NCI-H1930 (cell line): ENCODE data around the gene MTA3.
"Not testable (repeated sequence)": the region's sequence is repeated elsewhere in the genome, so short reads cannot be mapped to it uniquely, and the experiment has no call there.

ENCODE experiments used
- DNase-seq, 2 experiments: peaks; one replicate each; lab custom pipeline; 2025; lab: John Stamatoyannopoulos, UW

MTA3 gene

DNA sequence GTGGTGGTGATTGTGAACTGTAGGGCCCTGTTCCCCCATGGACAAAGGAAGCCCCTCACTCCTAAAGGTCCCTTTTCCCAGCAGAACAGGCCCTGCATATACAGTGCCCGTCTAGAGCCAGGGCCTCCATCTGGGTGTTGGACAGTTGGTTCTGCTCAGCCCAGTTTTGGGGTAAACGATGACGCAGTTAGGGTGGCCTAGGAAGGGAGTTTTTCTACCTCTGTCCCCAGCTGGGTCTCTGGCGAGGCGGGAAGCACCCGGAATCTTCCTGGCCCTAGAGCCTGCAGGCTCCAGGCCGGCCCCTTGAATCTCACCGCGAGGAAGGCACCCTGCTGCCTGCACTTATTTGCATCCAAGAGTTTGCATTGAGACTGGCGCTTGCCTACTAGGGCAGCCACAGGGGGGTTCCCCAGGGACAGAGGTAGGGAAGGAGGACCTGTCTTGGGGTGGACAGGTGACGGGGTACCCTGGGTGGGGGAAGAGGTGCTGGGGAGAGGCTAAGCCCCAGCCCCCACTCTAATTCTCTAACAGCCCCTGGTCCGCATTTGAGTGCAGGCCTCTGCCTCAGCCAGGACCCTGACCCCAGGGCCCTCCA lies 529 bp upstream of the MTA3 start:
- peak in 1 of 2 experiments; percentile 23 for DNase-seq

DNA sequence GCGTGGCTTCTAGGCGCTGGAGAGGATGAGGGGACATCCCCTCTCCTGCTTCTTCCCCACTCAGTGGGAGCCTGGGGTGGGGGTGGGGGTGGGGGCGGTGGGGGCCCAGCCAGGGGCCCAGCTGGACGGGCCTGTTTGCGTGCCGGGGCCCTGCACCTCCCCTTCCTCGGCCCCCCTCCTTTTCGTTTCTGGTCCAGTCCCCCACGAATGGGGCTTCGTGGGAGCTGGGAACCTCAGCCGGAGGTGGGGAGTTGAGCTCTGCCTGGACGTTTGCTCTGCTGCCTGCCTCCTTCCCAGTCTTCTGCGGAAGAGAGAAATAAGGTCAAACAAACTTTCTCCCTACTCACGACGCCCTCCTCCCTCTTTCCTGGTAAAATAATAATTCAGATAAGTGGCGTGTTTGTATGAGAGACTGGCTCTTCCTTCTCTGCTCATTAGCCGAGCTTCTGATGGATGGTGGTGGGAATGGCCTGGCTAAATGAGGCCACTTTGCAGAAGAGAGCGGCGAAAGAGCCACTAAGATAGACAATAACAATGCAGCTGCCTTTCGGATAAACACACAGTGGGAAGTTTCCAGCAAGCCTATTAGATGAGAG lies 782 bp downstream of the MTA3 start:
- no peak for DNase-seq

DNA sequence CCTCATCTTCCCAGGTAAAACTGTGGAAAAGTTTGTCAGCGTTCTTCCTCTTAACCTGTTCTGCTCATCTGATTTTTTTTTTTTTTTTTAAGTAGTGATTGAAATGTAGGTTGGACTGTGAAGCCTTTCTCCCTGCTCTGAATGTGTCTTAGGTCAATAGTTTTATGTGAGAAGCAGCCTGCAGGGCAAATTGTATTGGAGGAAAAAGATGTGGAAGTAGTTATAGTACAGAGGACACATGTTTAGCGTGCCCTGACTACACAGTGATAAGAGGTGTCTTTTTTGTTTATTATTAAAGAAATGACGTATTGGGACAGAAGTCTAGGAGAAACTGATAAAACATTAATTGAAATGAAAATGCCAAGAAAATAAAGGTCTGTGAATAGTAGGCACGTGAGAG lies 1.5 kb downstream of the MTA3 start:
- no peak for DNase-seq

GRCh38 chr2:42572297-42573081 lies 4.1 kb downstream of the MTA3 start:
- DNase-seq = no peak

DNA sequence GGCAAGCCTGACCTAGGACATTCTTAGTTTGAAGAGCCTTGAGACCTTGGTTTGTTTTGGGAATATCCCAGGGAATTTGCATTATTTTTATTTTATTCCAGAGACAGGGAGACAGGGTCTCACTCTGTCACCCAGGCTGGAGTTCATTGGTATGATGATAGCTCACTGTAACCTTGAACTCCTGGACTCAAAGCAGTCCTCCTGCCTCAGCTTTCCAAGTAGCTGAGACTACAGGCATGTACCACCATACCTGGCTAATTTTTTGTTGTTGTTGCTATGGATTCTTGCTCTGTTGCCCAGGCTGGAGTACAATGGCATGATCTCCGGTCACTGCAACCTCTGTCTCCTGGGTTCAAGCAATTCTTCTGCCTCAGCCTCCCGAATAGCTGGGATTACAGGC lies 4.8 kb downstream of the MTA3 start:
- DNase-seq = no peak

DNA sequence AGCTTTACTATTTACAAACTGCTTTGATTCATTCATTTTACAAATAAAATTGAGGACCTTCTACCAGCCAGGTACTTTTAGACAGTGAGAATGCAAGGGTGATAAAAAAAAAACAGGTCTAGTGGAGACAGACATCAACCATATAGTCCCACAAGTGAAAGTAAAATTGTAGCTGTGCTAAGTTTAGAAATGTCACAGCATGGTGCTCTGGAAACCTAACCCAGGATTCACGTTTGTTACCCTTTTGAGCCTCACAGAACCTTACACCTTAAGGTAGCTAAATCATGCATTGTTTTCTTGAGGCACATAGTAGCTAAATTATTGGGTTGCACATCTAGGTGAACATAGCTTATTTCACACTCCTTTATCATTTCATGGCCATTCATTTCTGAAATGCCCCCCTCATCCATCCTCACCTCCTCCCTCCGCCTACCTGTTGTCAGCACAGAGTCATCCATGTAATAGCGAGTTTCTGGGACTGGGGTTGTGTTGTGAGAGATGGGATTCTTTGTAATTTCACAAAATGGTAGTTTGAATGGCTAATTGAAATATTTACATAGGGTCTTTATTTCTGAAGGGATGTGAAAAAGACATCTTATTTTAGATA lies 7.1 kb downstream of the MTA3 start:
- DNase-seq = no peak

DNA sequence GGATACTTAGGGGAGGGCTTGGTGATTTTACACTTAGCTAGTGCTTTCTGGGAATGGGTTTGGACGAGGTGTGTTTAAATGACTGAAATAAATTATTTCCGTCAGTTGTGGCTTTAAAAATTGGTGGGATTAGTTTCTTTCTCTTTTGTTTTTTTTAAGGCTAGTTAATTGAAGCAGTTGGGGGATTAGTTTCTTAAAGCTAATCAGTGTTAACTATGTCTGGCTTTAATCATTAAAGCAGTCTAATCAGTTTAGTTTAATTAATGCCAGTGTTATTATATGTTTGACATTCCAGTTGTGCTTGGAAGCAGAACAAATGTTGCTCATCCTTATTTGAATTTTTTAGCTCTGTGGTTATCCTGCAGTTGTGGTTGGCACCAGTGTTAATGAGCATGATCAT lies 10.2 kb downstream of the MTA3 start:
- no peak for DNase-seq

- DNase-seq = no peak
Measured at GRCh38 chr2:42581257-42581656, 12.8 kb downstream of the MTA3 start.

DNA sequence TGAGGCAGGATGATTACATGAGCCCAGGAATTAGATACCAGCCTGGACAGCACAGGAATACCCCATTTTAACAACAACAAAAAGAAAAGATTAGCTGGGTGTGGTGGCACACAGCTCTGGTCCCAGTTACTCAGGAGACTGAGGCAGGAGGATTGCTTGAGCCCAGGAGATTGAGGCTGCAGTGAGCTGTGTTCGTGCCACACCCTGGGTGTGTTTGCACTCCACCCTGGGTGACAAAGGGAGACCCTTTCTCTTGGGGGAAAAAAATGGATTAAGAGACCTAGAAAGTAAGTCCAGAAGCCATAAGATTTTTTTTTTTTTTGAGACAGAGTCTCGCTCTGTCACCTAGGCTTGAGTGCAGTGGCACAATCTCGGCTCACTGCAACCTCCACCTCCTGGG lies 16.2 kb downstream of the MTA3 start:
- DNase-seq = not testable (repeated sequence)

DNA sequence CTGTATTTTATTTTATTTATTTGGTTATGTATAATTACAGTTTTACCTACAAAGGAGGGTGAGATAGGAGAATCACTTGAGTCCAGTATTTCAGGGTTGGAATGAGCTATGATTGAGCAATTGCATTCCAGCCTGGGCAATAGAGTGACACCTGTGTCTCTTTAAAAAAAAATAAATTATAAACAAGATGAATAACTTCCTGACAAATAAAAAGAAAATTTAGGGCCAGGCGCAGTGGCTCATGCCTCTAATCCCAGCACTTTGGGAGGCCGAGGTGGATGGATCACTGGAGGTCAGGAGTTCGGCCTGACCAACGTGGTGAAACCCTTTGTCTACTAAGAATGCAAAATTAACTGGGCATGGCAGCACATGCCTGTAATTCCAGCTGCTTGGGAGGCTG lies 17.3 kb downstream of the MTA3 start:
- DNase-seq = no peak

DNA sequence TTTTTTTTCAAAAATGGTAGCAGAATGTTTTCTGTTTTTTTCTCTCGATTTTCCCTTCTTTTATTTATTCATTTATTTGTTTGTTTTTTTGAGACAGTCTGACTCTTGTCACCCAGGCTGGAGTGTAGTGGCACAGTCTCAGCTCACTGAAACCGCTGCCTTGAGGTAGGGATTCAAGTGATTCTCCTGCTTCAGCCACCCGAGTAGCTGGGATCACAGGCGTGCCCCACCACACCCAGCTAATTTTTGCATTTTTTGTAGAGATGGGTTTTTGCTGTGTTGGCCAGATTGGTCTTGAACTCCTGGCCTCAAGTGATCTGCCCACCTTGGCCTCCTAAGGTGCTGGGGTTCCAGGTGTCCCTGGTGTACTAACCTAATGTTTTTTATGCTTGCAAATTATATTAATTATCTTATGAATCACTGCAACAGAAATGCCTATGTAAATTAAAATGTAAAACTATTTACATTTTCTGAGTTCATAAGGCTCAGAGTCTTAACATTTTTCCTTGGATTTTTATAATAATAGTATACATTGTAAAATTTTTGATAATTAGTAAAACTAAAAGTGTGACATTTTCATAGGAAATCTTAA lies 19.2 kb downstream of the MTA3 start:
- no peak for DNase-seq

GRCh38 chr2:42588121-42588520 lies 19.7 kb downstream of the MTA3 start:
- DNase-seq = no peak

DNA sequence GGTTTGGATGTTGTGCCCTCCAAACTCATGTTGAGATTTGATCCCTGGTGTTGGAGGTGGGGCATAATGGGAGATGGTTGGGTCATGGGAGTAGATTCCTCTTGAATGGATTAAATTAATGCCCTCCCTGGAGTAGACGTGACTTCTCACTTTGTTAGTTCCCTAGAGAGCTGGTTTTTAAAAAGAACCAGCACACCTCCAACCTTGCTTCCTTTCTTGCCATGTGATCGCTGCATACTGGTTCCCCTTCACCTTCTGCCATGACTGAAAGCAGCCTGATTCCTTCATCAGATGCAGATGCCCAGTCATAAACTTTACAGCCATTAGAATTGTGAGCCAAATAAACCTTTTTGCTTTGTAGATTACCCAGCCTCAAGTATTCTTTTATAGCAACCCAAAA lies 21.7 kb downstream of the MTA3 start:
- DNase-seq = no peak

GRCh38 chr2:42593282-42593681 lies 24.9 kb downstream of the MTA3 start:
- DNase-seq = no peak

DNA sequence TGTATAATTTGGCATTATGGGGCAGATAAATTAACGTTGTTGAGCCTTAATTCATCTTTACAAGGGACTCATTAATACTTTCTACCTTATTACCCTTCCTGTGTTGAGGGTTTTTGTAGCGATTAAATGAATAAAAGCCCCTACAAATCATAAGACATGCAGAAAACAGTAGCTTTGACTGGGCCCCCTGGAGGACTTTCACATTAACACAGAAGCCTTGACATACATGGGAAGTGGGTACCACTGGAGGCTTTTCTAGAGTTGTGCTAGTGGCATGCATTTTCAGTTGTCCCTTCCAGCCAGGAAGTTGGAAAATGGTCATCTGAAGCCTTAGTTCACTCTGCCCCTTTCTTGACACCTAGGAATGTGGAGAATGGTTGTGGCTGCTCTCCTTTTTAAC lies 30.2 kb downstream of the MTA3 start:
- DNase-seq = no peak

DNA sequence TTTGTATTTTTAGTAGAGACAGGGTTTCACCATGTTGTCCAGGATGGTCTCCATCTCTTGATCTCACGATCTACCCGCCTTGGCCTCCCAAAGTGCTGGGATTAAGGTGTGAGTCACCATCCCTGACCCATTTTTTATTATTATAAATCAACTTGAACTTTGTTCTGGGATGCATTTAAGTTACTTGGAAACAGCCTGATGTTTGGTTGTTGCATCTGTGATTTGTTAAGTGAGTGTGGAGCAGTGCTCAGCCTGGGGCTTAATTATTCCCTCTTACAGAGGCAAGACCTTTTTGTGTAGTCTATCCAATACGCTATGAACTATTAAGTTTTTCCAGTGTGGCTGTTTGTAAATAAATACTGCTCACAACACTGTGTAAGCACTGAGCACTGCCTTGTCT lies 32.6 kb downstream of the MTA3 start:
- no peak for DNase-seq

DNA sequence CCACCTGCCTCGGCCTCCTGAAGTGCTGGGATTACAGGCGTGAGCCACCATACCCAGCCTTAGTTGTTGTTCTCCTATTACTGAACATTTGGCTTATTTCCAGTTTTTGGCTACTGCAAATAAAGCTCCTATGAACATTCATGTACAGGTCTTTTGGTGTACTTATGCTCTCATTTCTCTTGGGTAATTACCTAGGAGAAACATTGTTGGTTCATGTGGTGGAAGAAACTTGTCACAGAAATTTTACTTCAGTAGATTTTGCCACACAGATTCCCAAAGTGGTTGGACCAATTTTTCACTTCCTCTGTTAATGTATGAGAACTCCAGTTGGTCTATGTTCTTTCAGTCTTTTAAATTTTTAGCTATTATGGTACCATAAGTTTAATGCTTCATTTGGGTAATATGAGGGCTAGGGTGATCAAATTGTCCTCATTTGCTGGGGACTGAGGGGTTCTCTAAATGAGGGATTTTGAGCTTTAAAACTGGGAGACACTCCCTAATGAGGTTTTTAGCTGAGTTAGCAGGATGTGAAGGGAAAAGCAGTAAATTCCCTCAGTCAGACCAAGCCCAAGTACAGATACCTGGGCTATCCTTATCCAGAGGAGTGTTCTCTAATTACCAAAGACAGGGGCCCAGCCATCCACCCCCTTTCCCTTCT lies 33.9 kb downstream of the MTA3 start:
- DNase-seq = no peak

DNA sequence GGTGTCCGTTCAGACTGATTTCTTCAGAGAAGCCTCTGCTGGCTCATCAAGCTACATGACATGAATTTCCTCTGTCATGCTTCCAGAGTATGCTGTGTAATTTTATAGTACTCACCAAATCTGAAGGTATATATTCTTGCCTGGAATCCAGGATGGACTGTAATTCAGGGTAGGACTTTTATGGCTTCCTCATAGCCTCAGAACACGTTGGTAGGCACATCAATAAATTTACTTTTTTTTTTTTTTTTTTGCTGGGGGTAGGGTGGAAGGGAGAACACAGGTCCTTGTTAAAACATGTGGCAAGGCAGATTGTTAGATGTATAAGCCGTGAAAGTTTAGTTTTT lies 34.4 kb downstream of the MTA3 start:
- DNase-seq = no peak

- not testable (repeated sequence) for DNase-seq
Measured at GRCh38 chr2:42604341-42604867, 36.0 kb downstream of the MTA3 start.

DNA sequence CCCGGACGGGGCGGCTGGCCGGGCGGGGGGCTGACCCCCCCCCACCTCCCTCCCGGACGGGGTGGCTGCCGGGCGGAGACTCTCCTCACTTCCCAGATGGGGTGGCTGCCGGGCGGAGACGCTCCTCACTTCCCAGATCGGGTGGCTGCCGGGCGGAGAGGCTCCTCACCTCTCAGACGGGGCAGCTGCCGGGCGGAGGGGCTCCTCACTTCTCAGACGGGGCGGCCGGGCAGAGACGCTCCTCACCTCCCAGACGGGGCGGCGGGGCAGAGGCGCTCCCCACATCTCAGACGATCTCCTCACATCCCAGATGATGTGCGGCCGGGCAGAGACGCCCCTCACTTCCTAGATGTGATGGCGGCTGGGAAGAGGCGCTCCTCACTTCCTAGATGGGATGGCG lies 37.7 kb downstream of the MTA3 start:
- DNase-seq = not testable (repeated sequence)

GRCh38 chr2:42607101-42607637 lies 38.7 kb downstream of the MTA3 start:
- no peak for DNase-seq
